ENCODE data around the gene CNOT11. TPM values are rescaled to one million over a fixed set of nuclear protein-coding genes. Genes with fewer than 3 reads are reported as not detected.

Gene CNOT11
- polyA plus RNA-seq, 1 donor (not counting 4 experiments of a cell fraction or from before 2014, with no cell fraction given), result 83.1 TPM

DNA sequence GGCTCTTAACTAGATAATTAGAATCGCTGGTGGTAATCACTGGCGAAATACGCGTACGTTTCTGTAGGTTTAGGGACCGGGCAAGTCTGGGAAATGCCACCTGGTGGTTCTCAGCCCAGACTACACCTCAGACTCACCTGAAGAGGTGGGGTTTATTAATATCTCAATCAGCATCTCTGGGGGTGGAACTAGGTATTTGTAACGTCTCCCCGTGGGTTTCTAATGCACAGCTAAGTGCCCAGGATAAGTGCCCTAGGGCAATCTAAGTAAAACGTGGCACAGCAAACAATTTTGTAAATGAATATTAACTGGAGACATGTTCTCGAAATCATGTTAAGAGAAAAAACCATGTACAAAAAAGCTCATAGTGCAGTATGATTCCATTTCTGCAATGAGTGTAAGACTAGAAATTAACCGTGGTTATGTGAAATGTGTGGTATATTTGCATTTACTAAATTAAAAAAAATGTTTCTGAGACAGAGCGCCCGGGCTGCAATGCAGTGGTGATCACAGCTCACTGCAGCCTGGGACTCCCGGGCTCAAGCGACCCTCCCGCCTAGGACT, 760 bp upstream of the CNOT11 start:
- peak; percentile 66 for DNase-seq (ENCODE audit: low read depth, low spot score)

DNA sequence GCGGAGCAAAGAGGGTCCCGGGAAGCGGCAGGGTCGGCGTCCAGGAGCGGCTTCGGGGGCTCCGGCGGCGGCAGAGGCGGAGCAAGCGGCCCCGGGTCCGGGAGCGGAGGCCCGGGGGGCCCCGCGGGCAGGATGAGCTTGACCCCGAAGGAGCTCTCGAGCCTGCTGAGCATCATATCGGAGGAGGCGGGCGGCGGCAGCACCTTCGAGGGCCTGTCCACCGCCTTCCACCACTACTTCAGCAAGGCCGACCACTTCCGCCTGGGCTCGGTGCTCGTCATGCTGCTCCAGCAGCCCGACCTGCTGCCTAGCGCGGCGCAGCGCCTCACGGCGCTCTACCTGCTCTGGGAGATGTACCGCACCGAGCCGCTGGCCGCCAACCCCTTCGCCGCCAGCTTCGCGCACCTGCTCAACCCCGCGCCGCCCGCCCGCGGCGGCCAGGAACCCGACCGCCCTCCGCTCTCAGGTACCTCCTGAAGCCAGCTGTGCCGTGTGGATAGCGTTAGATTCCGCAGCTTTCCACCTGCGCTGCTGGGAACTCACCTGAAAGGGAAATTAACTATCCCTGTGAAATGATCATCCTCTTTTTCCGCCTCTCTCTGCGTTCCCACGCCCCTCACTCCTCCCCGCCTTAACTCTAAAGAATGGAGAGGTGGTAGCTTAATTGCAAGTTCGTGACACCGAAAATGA, 472 bp downstream of the CNOT11 start:
- DNase-seq (ENCODE audit: low read depth, low spot score) (no peak), FAIRE-seq (no peak)
- peak overlapping the region; percentile 97 to 99 (median 99) for H3K4me3 ChIP-seq (ENCODE audit: control insufficient read depth in 2 of 3, extremely low read depth in 1 of 3, insufficient read depth in 2 of 3, low read depth in 1 of 3, low read length in 3 of 3)
- no peaks in the 10 kb centered on the region for H3K27me3 ChIP-seq (ENCODE audit: control insufficient read depth, extremely low read depth, insufficient read depth, low read length)
- dilution Hi-C loops (cut with MboI; ENCODE audit: extremely low pct_ligation_motif_present, low sequenced_read_pairs), result no loop called here
- peak overlapping the region; percentile 93 for H3K9ac ChIP-seq (ENCODE audit: control insufficient read depth, extremely low read depth, insufficient read depth, low read length)
- H3K9me3 ChIP-seq (ENCODE audit: control insufficient read depth, low read depth, low read length), result no peaks in the 10 kb centered on the region
- H3K79me2 ChIP-seq (ENCODE audit: control insufficient read depth, insufficient read depth, low read length), result peaks cover 44% of the 10 kb centered on the region
- no peak for TF ChIP-seq EZH2 (IDR thresholded peaks at IDR 0.05; ENCODE audit: low read length)
- TF ChIP-seq, protein P1, sequence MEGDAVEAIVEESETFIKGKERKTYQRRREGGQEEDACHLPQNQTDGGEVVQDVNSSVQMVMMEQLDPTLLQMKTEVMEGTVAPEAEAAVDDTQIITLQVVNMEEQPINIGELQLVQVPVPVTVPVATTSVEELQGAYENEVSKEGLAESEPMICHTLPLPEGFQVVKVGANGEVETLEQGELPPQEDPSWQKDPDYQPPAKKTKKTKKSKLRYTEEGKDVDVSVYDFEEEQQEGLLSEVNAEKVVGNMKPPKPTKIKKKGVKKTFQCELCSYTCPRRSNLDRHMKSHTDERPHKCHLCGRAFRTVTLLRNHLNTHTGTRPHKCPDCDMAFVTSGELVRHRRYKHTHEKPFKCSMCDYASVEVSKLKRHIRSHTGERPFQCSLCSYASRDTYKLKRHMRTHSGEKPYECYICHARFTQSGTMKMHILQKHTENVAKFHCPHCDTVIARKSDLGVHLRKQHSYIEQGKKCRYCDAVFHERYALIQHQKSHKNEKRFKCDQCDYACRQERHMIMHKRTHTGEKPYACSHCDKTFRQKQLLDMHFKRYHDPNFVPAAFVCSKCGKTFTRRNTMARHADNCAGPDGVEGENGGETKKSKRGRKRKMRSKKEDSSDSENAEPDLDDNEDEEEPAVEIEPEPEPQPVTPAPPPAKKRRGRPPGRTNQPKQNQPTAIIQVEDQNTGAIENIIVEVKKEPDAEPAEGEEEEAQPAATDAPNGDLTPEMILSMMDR (optimal IDR thresholded peaks at IDR 0.05 in 1 of 3, IDR thresholded peaks at IDR 0.05 in 1 of 3, conservative IDR thresholded peaks at IDR 0.05 in 1 of 3; ENCODE audit: extremely low read depth in 1 of 3, insufficient read depth in 2 of 3, low read length in 3 of 3), result no peak
- H3K36me3 ChIP-seq (ENCODE audit: control insufficient read depth in 2 of 2, extremely low read depth in 1 of 2, insufficient read depth in 2 of 2, low read length in 2 of 2), result no peaks in the 10 kb centered on the region
- peaks cover 30% of the 10 kb centered on the region for H3K4me1 ChIP-seq (ENCODE audit: control insufficient read depth, extremely low read depth, insufficient read depth, low read length)
- H3K27ac ChIP-seq (ENCODE audit: control insufficient read depth, insufficient read depth, low read length), result peak overlapping the region; percentile 84
- peak overlapping the region; percentile 99 for H3K4me2 ChIP-seq (ENCODE audit: control insufficient read depth, extremely low read depth, insufficient read depth, low read depth, low read length)
- peak overlapping the region; percentile 78 for H2AFZ ChIP-seq (ENCODE audit: control insufficient read depth, low read length)
- no peaks in the 10 kb centered on the region for H4K20me1 ChIP-seq (ENCODE audit: control insufficient read depth, extremely low read depth, insufficient read depth, low read length)
- peaks cover 3% of the 10 kb centered on the region for H3K9me1 ChIP-seq (ENCODE audit: control insufficient read depth, extremely low read depth, insufficient read depth, low read length)

More for the DNA sequence above, 760 bp upstream of the CNOT11 start:
- Histone ChIP-seq H3K4me3 (ENCODE audit: control insufficient read depth in 2 of 3, extremely low read depth in 1 of 3, insufficient read depth in 2 of 3, low read depth in 1 of 3, low read length in 3 of 3) (peak overlapping the region; percentile 79 to 97 (median 82)), H3K9me3 (ENCODE audit: control insufficient read depth, low read depth, low read length) (no peaks in the 10 kb centered on the region), H3K36me3 (ENCODE audit: control insufficient read depth in 2 of 2, extremely low read depth in 1 of 2, insufficient read depth in 2 of 2, low read length in 2 of 2) (no peaks in the 10 kb centered on the region), H3K27ac (ENCODE audit: control insufficient read depth, insufficient read depth, low read length) (peak overlapping the region; percentile 83), H2AFZ (ENCODE audit: control insufficient read depth, low read length) (peak overlapping the region; percentile 94), H3K9me1 (ENCODE audit: control insufficient read depth, extremely low read depth, insufficient read depth, low read length) (peaks cover 3% of the 10 kb centered on the region), H3K79me2 (ENCODE audit: control insufficient read depth, insufficient read depth, low read length) (peaks cover 37% of the 10 kb centered on the region), H3K4me1 (ENCODE audit: control insufficient read depth, extremely low read depth, insufficient read depth, low read length) (peaks cover 30% of the 10 kb centered on the region), H3K4me2 (ENCODE audit: control insufficient read depth, extremely low read depth, insufficient read depth, low read depth, low read length) (peak overlapping the region; percentile 99), H3K27me3 (ENCODE audit: control insufficient read depth, extremely low read depth, insufficient read depth, low read length) (no peaks in the 10 kb centered on the region), H4K20me1 (ENCODE audit: control insufficient read depth, extremely low read depth, insufficient read depth, low read length) (no peaks in the 10 kb centered on the region), H3K9ac (ENCODE audit: control insufficient read depth, extremely low read depth, insufficient read depth, low read length) (peak overlapping the region; percentile 93)
- peak; percentile 83 for FAIRE-seq
- TF ChIP-seq, protein P1 (optimal IDR thresholded peaks at IDR 0.05 in 1 of 3, IDR thresholded peaks at IDR 0.05 in 1 of 3, conservative IDR thresholded peaks at IDR 0.05 in 1 of 3; ENCODE audit: extremely low read depth in 1 of 3, insufficient read depth in 2 of 3, low read length in 3 of 3), result peak; percentile 75 to 78 (median 76)
- no peak for TF ChIP-seq EZH2 (IDR thresholded peaks at IDR 0.05; ENCODE audit: low read length)
- dilution Hi-C loops (cut with MboI; ENCODE audit: extremely low pct_ligation_motif_present, low sequenced_read_pairs), result no loop called here

Measured in keratinocyte (primary cell).